Heart left ventricle (tissue), 16 donors: ENCODE data around the gene PARVA. TPM values are rescaled to one million over a fixed set of nuclear protein-coding genes. Genes with fewer than 3 reads are reported as not detected.

Experiments used
- ATAC-seq, 4 donors: fragments of 200-7000 bp; cut with Tn5 transposase; one replicate each; pipeline ENCODE4 v1.9.1; 2020 to 2022; ENCODE audit warnings: moderate library complexity in 4 of 4, mild to moderate bottlenecking in 3 of 4, moderate number of reproducible peaks in 1 of 4
- DNase-seq, 5 donors: peaks; one replicate each; pipeline ENCODE4 v3.0.0-alpha.2; 2020
- H3K27ac ChIP-seq, 12 donors: fragments of 200-600 bp; sonication (generic) in 4 of 12; one replicate each; pipeline versions ENCODE4 v1.5.0 to v1.8.0; 2016 to 2022; ENCODE audit warnings: mild to moderate bottlenecking in 2 of 12
- H3K27me3 ChIP-seq, 9 donors: fragments of 200-600 bp; sonication (generic) in 2 of 9; one replicate each; pipeline versions ENCODE4 v1.5.1 to v1.8.0; 2016 to 2022; ENCODE audit warnings: mild to moderate bottlenecking in 3 of 9
- H3K36me3 ChIP-seq, 9 donors: fragments of 200-600 bp; sonication (generic) in 2 of 9; one replicate each; pipeline versions ENCODE4 v1.5.0 to v1.8.0; 2018 to 2022; ENCODE audit warnings: mild to moderate bottlenecking in 2 of 9
- H3K4me1 ChIP-seq, 12 donors: fragments of 200-600 bp; sonication (generic) in 4 of 12; one replicate each; pipeline versions ENCODE4 v1.5.0 to v1.8.0; 2016 to 2022; ENCODE audit warnings: mild to moderate bottlenecking in 3 of 12
- H3K4me3 ChIP-seq, 12 donors: fragments of 200-600 bp; sonication (generic) in 4 of 12; one replicate each; pipeline versions ENCODE4 v1.5.0 to v1.8.0; 2017 to 2022; ENCODE audit warnings: mild to moderate bottlenecking in 9 of 12, moderate library complexity in 4 of 12
- H3K9me3 ChIP-seq, 12 donors: fragments of 200-600 bp; sonication (generic) in 4 of 12; one replicate each; pipeline versions ENCODE4 v1.5.0 to v1.8.0; 2016 to 2022; ENCODE audit warnings: mild to moderate bottlenecking in 1 of 12
- POLR2A ChIP-seq, 2 donors: fragments of 450-650 bp; IDR thresholded peaks; one replicate each; pipeline ENCODE4 v1.6.1; 2017; ENCODE audit warnings: antibody characterized with exemption in 2 of 2, mild to moderate bottlenecking in 2 of 2, moderate library complexity in 2 of 2
- WGBS, 4 donors: extraction: QIAGEN DNeasy Blood & Tissue Kit in 2 of 4; methylation state at CpG; one replicate each; pipeline versions ENCODE4 v1.1.5 to v1.1.7; 2013 to 2018; 5-methylcytosine and 5-hydroxymethylcytosine counted together
- intact Hi-C, 10 donors: fragments of 100-400 bp; cut with DNase I; formaldehyde crosslinking; loops; one replicate each; pipeline versions ENCODE4 v1.11.1 to v1.14.2; 2022
- polyA plus RNA-seq, 2 donors: library from polyadenylated mRNA; stranded (reverse); fragments of 200-250 nt; gene quantifications; one replicate each; pipeline ENCODE4 v1.2.3, GENCODE V29; 2013
- total RNA-seq, 9 donors: library from RNA; depleted of rRNA in 2 of 9; stranded (reverse); fragments of >200 nt in 2 of 9; fragmentation: NEBNext Ultra II Directional in 3 of 9; extraction: Animal tissue kit (Norgen Biotek cat#: 25700) in 3 of 9; gene quantifications; one replicate each; pipeline versions ENCODE4 v1.1.0 to v1.2.4, GENCODE V29; 2016 to 2023
- TF ChIP-seq, protein P1 (sequence below), 12 donors: fragments of 200-600 bp; sonication (generic) in 4 of 12; IDR thresholded peaks; one replicate each; pipeline versions ENCODE4 v1.5.0 to v1.8.0; 2018 to 2022; ENCODE audit warnings: antibody characterized with exemption in 12 of 12, mild to moderate bottlenecking in 5 of 12
- donor health status: ischemic (EF 13 %, LVEDD 7.1; RV severe dilation, severe dysfunction).
- donor health status: healthy with polysubstance abuse.
- donor health status: DM: no; HTN: yes; CAD: no.
- donor health status: DM: no; HTN: no; CAD: no.
- donor health status: ischemic (EF 25% LVEDD 6.9; RV normal size, moderate dysfunction).
- donor health status: ischemic (EF 25% LVEDD 5.7; RV mildly dilated, moderate dysfunction).
- donor health status: healthy.
- donor health status: DM: yes; HTN: yes; CAD: no.
- donor health status: ischemic (EF 35%, LVEDD 5.7; RV mildly dilated, moderate dysfunction).
- donor health status: nonischemic (EF 11% LVEDD 7.7; RV severe dilation, severe dysfunction).
- donor health status: DM: yes; HTN: yes; CAD: no.
- donor health status: PGD.
- donor health status: ischemic (EF 29% LVEDD 5.4; RV normal size, mild dysfunction).
- donor health status: nonischemic (EF 23%, LVEDD 6.1; RV moderate dilation, normal function).

Gene PARVA
- total and polyA plus RNA-seq, 11 donors, result 22.7 to 99.2 (median 65.9) TPM

DNA sequence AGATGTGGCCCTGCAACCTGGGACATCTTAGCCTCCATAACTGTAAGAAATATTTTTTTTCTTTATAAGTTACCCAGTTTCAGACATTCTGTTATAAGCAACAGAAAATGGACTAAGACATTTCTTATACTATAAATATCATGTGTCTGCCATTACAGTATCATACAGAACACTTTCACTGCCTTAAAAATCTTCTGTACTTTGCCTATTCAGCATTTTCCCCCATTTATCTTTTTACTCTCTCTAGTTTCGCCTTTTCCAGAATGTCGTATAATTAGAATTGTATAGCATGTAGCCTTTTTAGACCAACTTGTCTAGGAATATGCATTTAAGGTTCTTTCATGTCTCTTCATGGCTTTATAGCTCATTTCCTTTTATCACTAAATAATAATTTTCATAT lies 88.0 kb downstream of the PARVA start:
- no peaks in the 10 kb centered on the region for H3K36me3 ChIP-seq
- WGBS, 4 donors, result 97 to 99% (median 98%) methylated on average over 2 of the region's 2 CpGs
- no peak for TF ChIP-seq POLR2A (IDR thresholded peaks at IDR 0.05)
- TF ChIP-seq, protein P1, sequence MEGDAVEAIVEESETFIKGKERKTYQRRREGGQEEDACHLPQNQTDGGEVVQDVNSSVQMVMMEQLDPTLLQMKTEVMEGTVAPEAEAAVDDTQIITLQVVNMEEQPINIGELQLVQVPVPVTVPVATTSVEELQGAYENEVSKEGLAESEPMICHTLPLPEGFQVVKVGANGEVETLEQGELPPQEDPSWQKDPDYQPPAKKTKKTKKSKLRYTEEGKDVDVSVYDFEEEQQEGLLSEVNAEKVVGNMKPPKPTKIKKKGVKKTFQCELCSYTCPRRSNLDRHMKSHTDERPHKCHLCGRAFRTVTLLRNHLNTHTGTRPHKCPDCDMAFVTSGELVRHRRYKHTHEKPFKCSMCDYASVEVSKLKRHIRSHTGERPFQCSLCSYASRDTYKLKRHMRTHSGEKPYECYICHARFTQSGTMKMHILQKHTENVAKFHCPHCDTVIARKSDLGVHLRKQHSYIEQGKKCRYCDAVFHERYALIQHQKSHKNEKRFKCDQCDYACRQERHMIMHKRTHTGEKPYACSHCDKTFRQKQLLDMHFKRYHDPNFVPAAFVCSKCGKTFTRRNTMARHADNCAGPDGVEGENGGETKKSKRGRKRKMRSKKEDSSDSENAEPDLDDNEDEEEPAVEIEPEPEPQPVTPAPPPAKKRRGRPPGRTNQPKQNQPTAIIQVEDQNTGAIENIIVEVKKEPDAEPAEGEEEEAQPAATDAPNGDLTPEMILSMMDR (IDR thresholded peaks at IDR 0.05), result no peak
- DNase-seq (no peak), ATAC-seq (no peak)
- H3K27ac ChIP-seq, result no peak overlapping the region
- H3K9me3 ChIP-seq, result peaks cover 0 to 29% (median 3%) of the 10 kb centered on the region in 12 donors
- H3K4me1 ChIP-seq, result peaks cover 0 to 45% (median 14%) of the 10 kb centered on the region in 12 donors
- intact Hi-C loops, result loop anchor here in 1 of 10 donors (5.0 kb wide), 1 partner anchor 48 kb away; no protein-coding TSS in a partner anchor
- no peaks in the 10 kb centered on the region for H3K27me3 ChIP-seq
- no peak overlapping the region for H3K4me3 ChIP-seq

DNA sequence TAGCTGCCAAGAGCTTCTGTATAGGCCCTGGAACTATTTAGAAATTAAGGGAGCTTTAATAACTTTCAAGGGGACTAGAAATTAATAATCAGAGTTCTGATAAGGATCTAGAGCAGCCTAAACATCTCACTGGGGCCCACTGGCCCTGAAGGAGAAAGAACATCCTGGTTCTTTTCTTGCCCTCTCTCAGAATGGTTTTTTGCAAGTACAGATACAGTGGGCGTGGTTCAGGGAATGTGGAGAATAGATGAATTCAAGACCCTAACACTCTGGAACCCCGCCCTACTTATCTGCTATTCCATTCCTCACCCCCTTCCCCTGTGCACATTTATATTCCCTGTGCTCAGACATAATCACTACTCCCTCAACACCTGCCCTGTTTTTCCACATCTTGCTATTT lies 90.2 kb downstream of the PARVA start:
- 93 to 99% (median 97%) methylated on average over 2 of the region's 2 CpGs for WGBS, 4 donors
- ATAC-seq, result no peak
- Histone ChIP-seq H3K4me3 (no peak overlapping the region), H3K27ac (peak overlapping the region in 1 of 12 donors; percentile 74), H3K4me1 (peaks cover 0 to 44% (median 18%) of the 10 kb centered on the region in 12 donors), H3K27me3 (no peaks in the 10 kb centered on the region), H3K9me3 (peaks cover 0 to 23% (median 3%) of the 10 kb centered on the region in 12 donors), H3K36me3 (no peaks in the 10 kb centered on the region)
- TF ChIP-seq POLR2A (IDR thresholded peaks at IDR 0.05), result no peak
- TF ChIP-seq, protein P1 (IDR thresholded peaks at IDR 0.05), result no peak
- DNase-seq, result no peak
- intact Hi-C loops, result loop anchor here in 1 of 10 donors (5.0 kb wide), 1 partner anchor 50 kb away; no protein-coding TSS in a partner anchor

GRCh38 chr11:12469451-12469850 lies 92.1 kb downstream of the PARVA start:
- peak overlapping the region in 7 of 12 donors; percentile 8 to 74 (median 32) for H3K27ac ChIP-seq
- intact Hi-C loops, result loop anchor here in 1 of 10 donors (5.0 kb wide), 1 partner anchor 52 kb away; no protein-coding TSS in a partner anchor

DNA sequence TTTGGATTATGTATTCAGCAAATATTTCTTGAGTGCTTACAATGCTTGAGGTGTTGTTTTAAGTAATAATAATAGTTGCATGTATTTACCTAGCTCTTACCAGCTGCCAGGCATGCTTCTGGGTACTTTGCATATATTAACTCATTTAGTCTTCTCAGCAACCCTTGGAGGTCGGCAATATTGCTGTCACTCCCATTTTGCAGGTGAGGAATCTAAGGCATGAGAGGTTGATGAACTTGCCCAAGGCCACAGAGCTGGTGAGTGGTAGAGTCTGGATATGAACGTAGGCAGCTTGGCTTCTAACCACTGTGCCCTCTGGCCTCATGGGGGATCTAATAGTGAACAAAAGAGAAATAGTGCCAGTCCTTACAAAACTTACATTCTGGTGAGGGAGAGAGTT lies 92.9 kb downstream of the PARVA start:
- DNase-seq (no peak), ATAC-seq (no peak)
- TF ChIP-seq, protein P1 (IDR thresholded peaks at IDR 0.05), result no peak
- TF ChIP-seq POLR2A (IDR thresholded peaks at IDR 0.05), result no peak
- peaks cover 0 to 19% (median 15%) of the 10 kb centered on the region in 9 donors for H3K36me3 ChIP-seq
- no peak overlapping the region for H3K4me3 ChIP-seq
- 80 to 92% (median 90%) methylated on average over 2 of the region's 2 CpGs for WGBS, 4 donors
- H3K27ac ChIP-seq, result peak overlapping the region in 1 of 12 donors; percentile 74
- intact Hi-C loops, result no loop called here
- H3K4me1 ChIP-seq, result peaks cover 0 to 53% (median 25%) of the 10 kb centered on the region in 12 donors
- H3K27me3 ChIP-seq, result no peaks in the 10 kb centered on the region
- peaks cover 0 to 3% (median 0%) of the 10 kb centered on the region in 12 donors for H3K9me3 ChIP-seq

More at GRCh38 chr11:12469451-12469850, 92.1 kb downstream of the PARVA start:
- DNase-seq (no peak), ATAC-seq (peak in 3 of 4 donors; percentile 33 to 45 (median 42))
- TF ChIP-seq POLR2A (IDR thresholded peaks at IDR 0.05), result no peak
- TF ChIP-seq, protein P1 (IDR thresholded peaks at IDR 0.05), result no peak
- WGBS, 4 donors, result 35 to 51% (median 42%) methylated on average over 3 of the region's 3 CpGs
- H3K27me3 ChIP-seq, result no peaks in the 10 kb centered on the region
- H3K4me3 ChIP-seq, result peak overlapping the region in 4 of 12 donors; percentile 1 to 43 (median 20)
- peaks cover 0 to 11% (median 7%) of the 10 kb centered on the region in 9 donors for H3K36me3 ChIP-seq
- H3K9me3 ChIP-seq, result peaks cover 0 to 9% (median under 1%) of the 10 kb centered on the region in 12 donors
- peaks cover 0 to 53% (median 25%) of the 10 kb centered on the region in 12 donors for H3K4me1 ChIP-seq
